GM12875 (cell line): ENCODE measurements around the gene ACAD8.

Experiments
- H3K4me3 ChIP-seq: one replicate; pipeline ENCODE4 v1.5.1; 2011; ENCODE audit warnings: low read depth, low read length, control low read depth
- TF ChIP-seq, protein P1 (sequence below): IDR thresholded peaks from 2 replicates; pipeline ENCODE4 v1.5.1; 2011; ENCODE audit warnings: low read depth, mild to moderate bottlenecking, control low read depth, inconsistent platforms, low read length, moderate library complexity, borderline replicate concordance; ENCODE audit not compliant: insufficient read depth

Gene ACAD8

DNA sequence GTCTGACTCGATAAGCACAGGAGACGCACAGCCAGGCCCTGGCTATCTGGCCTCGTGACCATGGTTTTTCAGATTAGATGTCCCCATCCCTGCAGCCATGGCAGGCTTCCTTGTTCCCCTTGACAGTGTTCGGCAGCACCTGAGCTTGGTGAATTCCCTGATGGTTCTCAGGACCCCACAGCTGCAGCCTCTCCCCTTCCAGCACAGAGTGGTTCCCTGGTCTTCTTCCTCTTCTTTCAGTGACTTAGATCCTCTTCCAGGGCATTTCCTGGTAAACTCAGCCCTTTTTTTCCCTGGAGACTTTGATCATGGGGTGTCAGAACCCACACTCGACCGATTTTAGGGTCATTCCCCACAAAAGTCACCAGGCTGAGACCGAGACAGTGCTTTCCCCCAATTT lies 37.3 kb downstream of the ACAD8 start:
- TF ChIP-seq, protein P1, sequence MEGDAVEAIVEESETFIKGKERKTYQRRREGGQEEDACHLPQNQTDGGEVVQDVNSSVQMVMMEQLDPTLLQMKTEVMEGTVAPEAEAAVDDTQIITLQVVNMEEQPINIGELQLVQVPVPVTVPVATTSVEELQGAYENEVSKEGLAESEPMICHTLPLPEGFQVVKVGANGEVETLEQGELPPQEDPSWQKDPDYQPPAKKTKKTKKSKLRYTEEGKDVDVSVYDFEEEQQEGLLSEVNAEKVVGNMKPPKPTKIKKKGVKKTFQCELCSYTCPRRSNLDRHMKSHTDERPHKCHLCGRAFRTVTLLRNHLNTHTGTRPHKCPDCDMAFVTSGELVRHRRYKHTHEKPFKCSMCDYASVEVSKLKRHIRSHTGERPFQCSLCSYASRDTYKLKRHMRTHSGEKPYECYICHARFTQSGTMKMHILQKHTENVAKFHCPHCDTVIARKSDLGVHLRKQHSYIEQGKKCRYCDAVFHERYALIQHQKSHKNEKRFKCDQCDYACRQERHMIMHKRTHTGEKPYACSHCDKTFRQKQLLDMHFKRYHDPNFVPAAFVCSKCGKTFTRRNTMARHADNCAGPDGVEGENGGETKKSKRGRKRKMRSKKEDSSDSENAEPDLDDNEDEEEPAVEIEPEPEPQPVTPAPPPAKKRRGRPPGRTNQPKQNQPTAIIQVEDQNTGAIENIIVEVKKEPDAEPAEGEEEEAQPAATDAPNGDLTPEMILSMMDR = no peak
- H3K4me3 ChIP-seq = no peak overlapping the region

DNA sequence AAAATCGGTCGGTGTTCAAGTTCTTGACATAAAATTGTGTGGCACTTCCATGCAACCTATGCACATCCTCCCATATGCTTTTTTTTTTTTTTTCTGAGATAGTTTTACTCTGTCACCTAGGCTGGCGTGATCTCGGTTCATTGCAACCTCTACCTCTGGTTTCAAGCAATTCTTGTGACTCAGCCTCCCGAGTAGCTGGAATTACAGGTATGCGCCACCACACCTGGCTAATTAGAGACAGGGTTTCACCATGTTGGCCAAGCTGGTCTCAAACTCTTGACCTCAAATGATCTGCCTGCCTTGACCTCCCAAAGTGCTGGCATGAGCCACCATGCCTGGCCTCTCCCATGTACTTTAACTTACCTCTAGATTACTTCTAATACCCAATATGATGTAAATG lies 37.8 kb downstream of the ACAD8 start:
- TF ChIP-seq, protein P1 = no peak
- H3K4me3 ChIP-seq = no peak overlapping the region

DNA sequence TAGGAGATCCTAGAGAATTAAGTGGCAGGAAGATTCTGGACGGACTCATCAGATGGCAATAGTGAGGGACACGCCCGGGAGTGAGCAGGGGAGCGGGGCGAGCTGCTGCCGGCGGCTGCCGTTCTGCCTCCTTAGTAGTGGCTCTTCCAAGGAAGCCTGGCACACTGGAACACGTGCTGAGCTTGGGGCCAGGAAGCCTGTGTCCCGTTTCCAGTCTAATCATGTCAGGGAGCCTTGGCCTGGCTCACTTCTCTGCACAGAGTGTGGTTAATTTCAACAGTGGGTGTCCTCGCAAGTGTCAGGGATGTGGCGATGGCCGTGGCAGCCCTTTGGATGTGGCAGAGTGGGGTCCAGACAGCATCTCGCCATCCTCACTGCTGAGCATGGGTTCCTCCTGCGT lies 39.3 kb downstream of the ACAD8 start:
- TF ChIP-seq, protein P1 = no peak
- H3K4me3 ChIP-seq = no peak overlapping the region

DNA sequence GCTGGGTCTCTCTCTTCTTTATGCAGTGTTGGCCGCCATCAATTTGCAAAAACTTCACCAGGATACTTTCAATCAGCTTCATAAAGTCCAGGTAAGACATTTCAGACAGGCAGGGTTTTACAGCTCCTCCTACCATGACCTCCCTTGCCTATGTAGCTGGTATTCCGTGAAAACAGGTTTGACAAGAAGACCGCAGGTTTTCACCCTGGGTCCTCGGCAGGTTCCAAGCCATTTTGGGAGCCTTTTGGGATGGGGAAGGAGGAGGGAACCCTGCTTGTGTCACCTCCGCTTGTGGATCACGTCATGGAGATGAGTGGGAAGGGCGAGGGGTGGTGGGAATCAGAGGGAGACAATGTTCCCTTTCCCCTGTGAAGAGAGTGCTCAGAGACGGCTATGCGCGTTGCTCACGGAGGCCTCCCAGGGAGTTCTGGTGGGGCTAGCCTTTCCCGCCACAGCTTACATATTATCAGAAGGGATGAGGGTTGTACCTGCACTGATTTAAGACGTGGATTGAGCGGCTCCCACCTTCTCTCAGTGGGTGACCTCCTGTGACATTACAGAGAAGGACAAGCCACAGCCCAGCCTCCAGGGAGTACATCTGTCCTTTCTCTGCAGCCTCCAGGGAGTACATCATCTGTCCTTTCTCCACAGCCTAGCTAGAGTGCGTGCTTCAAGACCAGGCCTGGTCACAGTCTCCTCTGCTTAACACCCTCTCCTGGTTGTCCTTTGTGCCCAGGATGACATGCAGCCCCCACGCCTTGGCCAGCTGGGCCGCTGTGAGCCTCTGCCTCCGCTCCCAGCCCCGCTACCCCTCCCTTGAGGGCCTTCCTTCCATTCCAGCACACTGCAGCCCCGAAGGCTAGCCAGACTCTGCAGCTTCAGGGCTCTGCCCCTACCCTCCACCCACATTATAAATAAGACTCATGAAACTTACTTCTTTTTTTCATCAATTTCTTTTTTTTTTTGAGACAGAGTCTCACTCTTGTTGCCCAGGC lies 40.0 kb downstream of the ACAD8 start:
- H3K4me3 ChIP-seq = no peak overlapping the region
- TF ChIP-seq, protein P1 = no peak

DNA sequence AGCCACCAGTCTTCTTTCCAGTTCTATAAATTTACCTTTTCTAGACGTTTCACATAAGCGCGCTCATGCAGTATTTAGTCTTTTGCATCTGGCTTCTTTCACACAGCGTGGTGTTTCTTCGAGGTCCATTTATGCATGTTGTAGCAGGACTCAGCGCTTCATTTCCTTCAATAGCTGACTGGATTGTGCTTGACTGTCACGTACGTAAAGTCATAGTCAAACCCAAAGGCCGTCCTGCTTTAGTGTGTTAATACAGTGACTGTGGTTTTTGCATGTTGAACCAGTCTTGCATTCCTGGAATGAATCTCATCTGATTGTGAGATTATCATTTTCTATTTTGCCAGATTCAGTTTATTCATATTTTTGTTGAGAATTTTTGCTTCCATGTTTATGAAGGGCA lies 41.3 kb downstream of the ACAD8 start:
- H3K4me3 ChIP-seq = no peak overlapping the region
- TF ChIP-seq, protein P1 = no peak

DNA sequence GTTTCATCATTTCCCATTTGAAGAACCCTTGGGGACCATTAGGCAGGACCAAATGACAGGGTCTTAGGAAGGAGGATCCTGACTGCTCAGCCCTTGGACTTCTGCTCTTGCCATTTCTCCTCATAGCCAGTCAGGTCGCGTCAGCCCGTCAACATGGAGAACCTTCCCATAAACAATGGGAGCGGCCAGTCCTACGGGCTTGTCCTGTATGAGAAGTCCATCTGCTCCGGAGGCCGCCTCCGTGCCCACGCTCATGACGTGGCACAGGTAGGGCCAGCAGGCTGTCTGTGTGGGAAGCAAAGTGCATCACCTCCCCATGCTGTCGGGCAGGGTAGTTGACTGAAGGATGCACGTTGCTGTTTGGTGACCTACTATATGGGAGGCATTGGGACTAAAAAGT lies 58.9 kb downstream of the ACAD8 start:
- no peak overlapping the region for H3K4me3 ChIP-seq
- TF ChIP-seq, protein P1 = no peak

DNA sequence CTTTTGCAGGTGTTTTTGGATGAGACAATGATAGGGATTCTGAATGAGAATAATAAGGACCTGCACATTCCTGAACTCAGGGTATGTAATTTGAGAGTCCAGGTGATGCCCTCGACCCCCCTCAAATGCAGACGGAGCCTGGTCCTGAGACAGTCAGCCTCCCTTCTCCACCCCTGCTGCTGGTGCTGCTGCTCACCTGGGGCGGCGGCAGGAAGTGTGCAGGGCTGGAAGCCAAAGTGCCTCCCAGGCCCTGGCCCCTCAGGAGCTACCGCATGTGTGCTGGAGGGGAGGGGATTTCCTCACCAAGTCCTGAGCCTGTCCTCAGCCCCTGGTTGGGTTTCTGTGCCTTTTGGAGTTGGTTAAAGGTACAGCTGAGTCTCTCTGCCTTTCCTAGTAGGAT lies 59.4 kb downstream of the ACAD8 start:
- TF ChIP-seq, protein P1 = no peak
- H3K4me3 ChIP-seq = no peak overlapping the region
